OCI-LY7 (cell line): ENCODE measurements around the gene USP50. TPM values are rescaled to one million over a fixed set of nuclear protein-coding genes. Genes with fewer than 3 reads are reported as not detected.

ENCODE experiments used
- BruUV-seq: library from RNA; stranded (reverse); fragments of 400-500 nt; replicated peaks from 2 replicates; lab custom pipeline; 2021; lab: Mats Ljungman, UMichigan
- CTCF ChIA-PET: fragments of 300-600 bp; sonication (Branson Sonifier 250); formaldehyde crosslinking; loops from one replicate; lab custom pipeline; 2022; ENCODE audit warnings: antibody characterized with exemption; ENCODE audit not compliant: unreplicated experiment; lab: Charles Lee
- POLR2A ChIA-PET: fragments of 300-600 bp; sonication (Branson Sonifier 250); formaldehyde crosslinking; loops from one replicate; lab custom pipeline; 2022; ENCODE audit warnings: antibody characterized with exemption; lab: Charles Lee
- DNase-seq: peaks from one replicate; pipeline ENCODE4 v3.0.0-alpha.2; 2015; ENCODE audit warnings: low spot score
- H2AFZ ChIP-seq: fragments of 200-600 bp; sonication (generic), shearing (Covaris generic); 2 replicates; pipeline ENCODE4 v1.6.1; 2014; ENCODE audit warnings: mild to moderate bottlenecking, antibody characterized with exemption, low read length, moderate library complexity
- H3K27ac ChIP-seq: fragments of 200-600 bp; sonication (generic); 2 replicates; pipeline ENCODE4 v1.5.1; 2014; ENCODE audit warnings: mixed run types, low read depth, mild to moderate bottlenecking, moderate library complexity, low read length, inconsistent platforms; ENCODE audit not compliant: poor library complexity, severe bottlenecking
- H3K36me3 ChIP-seq: fragments of 200-600 bp; sonication (generic); 2 replicates; pipeline ENCODE4 v1.6.1; 2014; ENCODE audit warnings: mild to moderate bottlenecking, antibody characterized with exemption, low read length, moderate library complexity, mixed read lengths; ENCODE audit not compliant: insufficient read depth
- H3K4me1 ChIP-seq: fragments of 200-600 bp; sonication (generic); 2 replicates; pipeline ENCODE4 v1.5.1; 2014; ENCODE audit warnings: mild to moderate bottlenecking, low read length; ENCODE audit not compliant: insufficient read depth, poor library complexity, severe bottlenecking
- H3K4me2 ChIP-seq: fragments of 200-600 bp; sonication (generic); 2 replicates; pipeline ENCODE4 v1.6.1; 2014; ENCODE audit warnings: mild to moderate bottlenecking, low read length
- H3K4me3 ChIP-seq: fragments of 200-600 bp; sonication (generic); 2 replicates; pipeline ENCODE4 v1.5.1; 2014; ENCODE audit warnings: mild to moderate bottlenecking, low read depth, low read length; ENCODE audit not compliant: poor library complexity, severe bottlenecking
- H3K79me2 ChIP-seq: fragments of 200-600 bp; sonication (generic); 2 replicates; pipeline ENCODE4 v1.6.1; 2016; ENCODE audit warnings: low read depth, mild to moderate bottlenecking, low read length, moderate library complexity, mixed read lengths; ENCODE audit not compliant: insufficient read depth
- H3K9me2 ChIP-seq: fragments of 200-600 bp; sonication (generic); 2 replicates; pipeline ENCODE4 v1.6.1; 2016; ENCODE audit warnings: mild to moderate bottlenecking, low read length, mixed read lengths; ENCODE audit not compliant: insufficient read depth
- H3K9me3 ChIP-seq: fragments of 200-600 bp; sonication (generic); 2 replicates; pipeline ENCODE4 v1.6.1; 2014; ENCODE audit warnings: mild to moderate bottlenecking, mixed run types, low read length, mixed read lengths
- H4K20me1 ChIP-seq: fragments of 200-600 bp; sonication (generic); 2 replicates; pipeline ENCODE4 v1.6.1; 2014; ENCODE audit warnings: mild to moderate bottlenecking, antibody characterized with exemption, low read length, moderate library complexity, mixed read lengths; ENCODE audit not compliant: insufficient read depth
- CTCF ChIP-seq: fragments of 200-600 bp; sonication (generic); conservative IDR thresholded peaks from 2 replicates; pipeline ENCODE4 v1.5.1; 2014; ENCODE audit warnings: mild to moderate bottlenecking, antibody characterized with exemption, low read length, moderate library complexity, mixed read lengths
- EZH2phosphoT487 ChIP-seq: fragments of 200-600 bp; sonication (generic); IDR thresholded peaks from 2 replicates; pipeline ENCODE4 v1.6.1; 2018; ENCODE audit warnings: low read depth, borderline replicate concordance, mild to moderate bottlenecking, mixed run types, antibody characterized with exemption, low read length, moderate library complexity, mixed read lengths
- intact Hi-C: fragments of 100-400 bp; cut with micrococcal nuclease; formaldehyde crosslinking; loops from one replicate; pipeline ENCODE4 v1.10.0; 2022; ENCODE audit not compliant: unreplicated experiment
- total RNA-seq, 2 experiments: library from RNA; depleted of rRNA in 1 of 2; stranded (reverse); fragments of >200 nt in 1 of 2; shearing (Covaris generic) in 1 of 2; gene quantifications; 2 replicates each; pipeline ENCODE4 v1.2.3, GENCODE V29; 2014 to 2022

USP50 gene
- total RNA-seq, 2 experiments from 2014 or later, result not detected

GRCh38 chr15:50542887-50543210 is 3.6 kb downstream of the USP50 start:
- Histone ChIP-seq H2AFZ (no peak overlapping the region), H3K4me1 (no peaks in the 10 kb centered on the region), H3K9me2 (no peaks in the 10 kb centered on the region), H3K79me2 (no peaks in the 10 kb centered on the region), H3K36me3 (no peaks in the 10 kb centered on the region), H3K9me3 (no peaks in the 10 kb centered on the region), H3K27ac (no peak overlapping the region), H3K4me2 (no peak overlapping the region), H4K20me1 (no peaks in the 10 kb centered on the region), H3K4me3 (no peak overlapping the region)
- CTCF ChIA-PET, result no interaction called here
- intact Hi-C loops, result no loop called here
- TF ChIP-seq EZH2phosphoT487 (no peak), CTCF (no peak)
- BruUV-seq, result no TSS peak
- no peak for DNase-seq
- POLR2A ChIA-PET, result interaction anchor here (1.0 to 1.2 kb wide), 2 partner anchors 57 to 119 kb away, joined by 3 to 5 read pairs; no protein-coding TSS in a partner anchor

GRCh38 chr15:50531766-50532165 is 14.7 kb downstream of the USP50 start:
- Histone ChIP-seq H4K20me1 (no peaks in the 10 kb centered on the region), H3K27ac (no peak overlapping the region), H3K36me3 (no peaks in the 10 kb centered on the region), H2AFZ (no peak overlapping the region), H3K9me3 (no peaks in the 10 kb centered on the region), H3K4me1 (no peaks in the 10 kb centered on the region), H3K9me2 (no peaks in the 10 kb centered on the region), H3K79me2 (no peaks in the 10 kb centered on the region), H3K4me3 (no peak overlapping the region), H3K4me2 (no peak overlapping the region)
- intact Hi-C loops, result no loop called here
- BruUV-seq, result no TSS peak
- ChIA-PET CTCF (no interaction called here), POLR2A (no interaction called here)
- TF ChIP-seq EZH2phosphoT487, result no peak
- no peak for TF ChIP-seq CTCF
- no peak for DNase-seq

DNA sequence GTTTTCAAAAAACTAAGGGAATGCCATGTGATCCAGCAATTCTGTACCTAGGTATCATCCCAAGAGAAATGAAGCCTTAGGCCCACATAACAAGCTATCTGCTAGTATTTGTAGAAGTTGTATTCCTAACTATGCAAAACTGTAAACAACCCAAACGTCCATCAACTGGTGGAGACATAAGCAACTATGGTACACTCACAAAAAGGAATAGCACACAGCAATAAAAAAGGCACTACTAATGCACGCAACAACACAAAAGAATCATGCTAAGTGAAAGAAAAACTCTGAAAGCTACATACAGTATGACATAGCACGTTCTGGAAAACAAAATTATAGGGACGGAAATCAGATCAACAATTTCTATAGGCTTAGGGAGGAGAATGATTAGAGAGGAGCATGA is 15.3 kb downstream of the USP50 start:
- DNase-seq, result no peak
- Histone ChIP-seq H3K27ac (no peak overlapping the region), H3K9me2 (no peaks in the 10 kb centered on the region), H2AFZ (no peak overlapping the region), H3K4me1 (no peaks in the 10 kb centered on the region), H3K9me3 (no peaks in the 10 kb centered on the region), H3K79me2 (no peaks in the 10 kb centered on the region), H3K4me3 (no peak overlapping the region), H3K36me3 (no peaks in the 10 kb centered on the region), H3K4me2 (no peak overlapping the region), H4K20me1 (no peaks in the 10 kb centered on the region)
- BruUV-seq, result no TSS peak
- ChIA-PET CTCF (no interaction called here), POLR2A (no interaction called here)
- intact Hi-C loops, result no loop called here
- TF ChIP-seq EZH2phosphoT487, result no peak
